Activated CD8-positive, alpha-beta memory T cell treated with anti-CD3 and anti-CD28 coated beads, Interleukin-2, amount 50 U/mL, for 24 hours (primary cell): ENCODE measurements around the gene DCXR.

Experiments
- DNase-seq: peaks from one replicate; pipeline ENCODE4 v3.0.0-alpha.2; 2020; ENCODE audit errors: extremely low read depth

Gene DCXR

GRCh38 chr17:82011617-82012187 is 25.8 kb downstream of the DCXR start:
- no peak for DNase-seq

GRCh38 chr17:82010575-82011525 is 26.6 kb downstream of the DCXR start:
- DNase-seq, result no peak

GRCh38 chr17:82009413-82009812 is 28.1 kb downstream of the DCXR start:
- no peak for DNase-seq

- DNase-seq, result no peak
These were observed 28.5 kb downstream of the DCXR start for GRCh38 chr17:82008941-82009405.

- DNase-seq, result no peak
These were observed 29.1 kb downstream of the DCXR start for GRCh38 chr17:82008258-82008940.

GRCh38 chr17:82007495-82008257 is 29.8 kb downstream of the DCXR start:
- DNase-seq, result no peak

- no peak for DNase-seq
These were observed 30.3 kb downstream of the DCXR start for GRCh38 chr17:82007228-82007494.

GRCh38 chr17:82006468-82007227 is 30.8 kb downstream of the DCXR start:
- DNase-seq, result no peak

GRCh38 chr17:82005701-82006348 is 31.7 kb downstream of the DCXR start:
- no peak for DNase-seq

- no peak for DNase-seq
These were observed 32.7 kb downstream of the DCXR start for GRCh38 chr17:82004517-82005455.

- DNase-seq, result no peak
These were observed 33.8 kb downstream of the DCXR start for GRCh38 chr17:82003411-82004381.

- no peak for DNase-seq
These were observed 35.9 kb downstream of the DCXR start for GRCh38 chr17:82001571-82002056.

GRCh38 chr17:82000803-82001570 is 36.5 kb downstream of the DCXR start:
- DNase-seq, result no peak

GRCh38 chr17:81999976-82000802 is 37.3 kb downstream of the DCXR start:
- DNase-seq, result no peak

GRCh38 chr17:81999587-81999975 is 37.9 kb downstream of the DCXR start:
- no peak for DNase-seq

- DNase-seq, result no peak
These were observed 38.6 kb downstream of the DCXR start for GRCh38 chr17:81998691-81999438.
